ENCODE measurements around the gene UBP1.
"Not testable (repeated sequence)": the region's sequence is repeated elsewhere in the genome, so short reads cannot be mapped to it uniquely, and the experiment has no call there.

UBP1 gene

GRCh38 chr3:33433843-33434242 lies 6.4 kb downstream of the UBP1 start:
- DNase-seq, result no peak

DNA sequence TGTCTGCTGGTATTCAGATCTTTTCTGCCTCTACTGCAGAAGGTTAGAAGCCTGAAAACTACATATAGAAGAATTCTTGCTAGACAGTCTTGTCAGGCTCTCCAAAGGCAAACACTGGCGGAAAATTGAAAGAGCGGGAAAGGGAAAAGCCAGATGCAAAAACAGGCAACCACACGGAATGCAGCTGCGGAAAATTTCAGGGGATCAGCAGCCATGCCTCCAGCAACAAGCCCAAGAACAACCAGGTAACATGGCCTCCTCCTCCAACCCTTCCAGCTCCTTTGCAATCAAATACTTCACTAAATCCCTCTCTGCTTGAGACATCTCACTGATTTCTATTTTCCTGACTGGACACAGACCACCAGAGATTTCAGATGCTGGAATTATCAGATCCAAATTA lies 9.6 kb downstream of the UBP1 start:
- no peak for DNase-seq

GRCh38 chr3:33430061-33430460 lies 10.1 kb downstream of the UBP1 start:
- no peak for DNase-seq

GRCh38 chr3:33429306-33429705 lies 10.9 kb downstream of the UBP1 start:
- DNase-seq, result not testable (repeated sequence)

- DNase-seq, result no peak
These were observed 11.5 kb downstream of the UBP1 start for GRCh38 chr3:33428734-33429133.

GRCh38 chr3:33426630-33427317 lies 13.4 kb downstream of the UBP1 start:
- DNase-seq, result no peak

- no peak for DNase-seq
These were observed 14.1 kb downstream of the UBP1 start for GRCh38 chr3:33426068-33426467.

- DNase-seq, result no peak
These were observed 14.8 kb downstream of the UBP1 start for GRCh38 chr3:33425453-33425852.

DNA sequence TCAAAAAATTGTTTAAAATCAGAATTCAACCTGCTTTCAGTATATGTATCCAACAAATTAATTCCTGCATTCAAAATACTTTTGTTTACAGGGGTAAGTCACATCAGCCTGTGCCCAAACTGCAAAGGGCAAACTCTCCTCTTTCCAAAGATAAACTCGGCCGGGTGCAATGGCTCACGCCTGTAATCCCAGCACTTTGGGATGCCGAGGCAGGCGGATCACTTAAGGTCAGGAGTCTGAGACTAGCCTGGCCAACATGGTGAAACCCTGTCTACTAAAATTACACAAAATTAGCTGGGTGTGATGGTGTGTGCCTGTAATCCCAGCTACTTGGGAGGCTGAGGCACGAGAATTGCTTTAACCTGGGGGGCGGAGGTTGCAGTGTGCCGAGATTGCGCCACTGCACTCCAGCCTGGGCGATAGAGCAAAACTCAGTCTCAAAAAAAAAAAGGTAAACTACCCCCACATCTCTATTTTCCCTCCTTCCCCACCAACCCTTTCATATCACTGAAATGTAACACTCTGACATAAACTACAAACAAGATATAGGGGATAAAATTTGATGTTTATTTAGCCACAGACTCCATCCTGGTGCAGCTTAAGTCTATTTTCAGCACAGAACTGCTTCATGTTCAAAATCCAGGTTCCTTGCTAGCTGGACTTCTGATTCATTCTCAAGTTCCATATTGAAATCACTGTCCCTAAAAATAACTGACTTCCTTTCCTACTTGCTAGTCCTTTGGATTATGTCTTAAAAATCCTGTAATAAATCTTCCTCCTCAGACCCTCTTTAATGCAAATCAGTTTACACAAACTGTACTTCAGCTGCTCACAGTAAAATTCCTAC lies 15.4 kb downstream of the UBP1 start:
- DNase-seq, result no peak

- no peak for DNase-seq
These were observed 19.2 kb downstream of the UBP1 start for GRCh38 chr3:33420966-33421365.

- no peak for DNase-seq
These were observed 20.3 kb downstream of the UBP1 start for GRCh38 chr3:33419948-33420347.

GRCh38 chr3:33417066-33417673 lies 23.0 kb downstream of the UBP1 start:
- DNase-seq, result no peak

DNA sequence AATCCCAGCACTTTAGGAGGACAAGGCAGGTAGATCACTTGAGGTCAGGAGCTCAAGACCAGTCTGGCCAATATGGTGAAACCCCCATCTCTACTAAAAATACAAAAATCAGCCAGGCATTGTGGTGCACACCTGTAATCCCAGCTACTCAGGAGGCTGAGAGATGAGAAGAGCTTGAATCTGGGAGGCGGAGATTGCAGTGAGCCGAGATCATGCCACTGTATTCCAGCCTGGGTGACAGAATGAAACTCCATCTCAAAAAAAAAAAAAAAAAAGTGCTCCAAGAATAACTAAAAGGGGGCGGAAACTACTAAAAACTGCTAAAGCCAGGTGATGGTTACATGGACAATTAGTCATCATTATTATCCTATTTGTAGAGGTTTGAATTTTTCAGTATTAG lies 29.4 kb downstream of the UBP1 start:
- DNase-seq, result not testable (repeated sequence)

GRCh38 chr3:33403756-33404155 lies 36.4 kb downstream of the UBP1 start:
- DNase-seq, result no peak

DNA sequence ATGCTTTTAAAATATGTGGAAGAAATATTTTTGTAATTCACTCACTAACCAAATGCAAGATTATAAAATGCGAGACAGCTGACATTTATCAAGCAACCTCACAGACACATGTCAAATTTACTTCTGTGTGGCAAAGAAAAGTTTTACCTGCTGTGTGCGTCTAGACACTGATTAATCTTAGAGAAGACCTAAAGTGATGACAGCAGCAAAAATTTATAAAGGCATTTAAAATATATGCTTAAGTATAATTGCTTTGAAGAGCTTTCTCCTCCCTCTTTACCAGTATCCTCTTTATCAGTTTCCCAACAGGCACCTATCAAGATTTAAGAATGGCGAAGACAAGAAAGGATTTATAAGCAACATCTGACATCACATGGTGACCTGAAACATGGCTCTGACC lies 37.3 kb downstream of the UBP1 start:
- DNase-seq, result no peak

DNA sequence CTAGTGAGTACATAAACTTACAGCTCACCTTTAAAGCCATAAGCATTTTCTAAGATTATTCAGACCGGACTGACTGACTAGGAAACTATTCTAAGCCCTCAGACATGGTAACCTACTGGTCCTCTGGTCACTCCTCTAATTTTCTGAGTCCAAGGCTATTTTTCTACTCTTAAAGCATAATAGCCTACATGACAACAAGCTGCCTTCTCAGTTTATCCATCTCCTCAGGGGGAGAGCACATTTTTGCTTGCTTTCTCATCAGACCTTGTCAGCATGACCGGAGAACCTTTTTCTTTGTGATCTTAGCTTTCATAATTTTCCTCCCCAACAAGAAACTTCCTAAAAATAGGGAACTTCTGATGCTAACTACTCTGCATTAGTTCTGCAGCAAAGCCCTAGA lies 38.4 kb downstream of the UBP1 start:
- no peak for DNase-seq

DNA sequence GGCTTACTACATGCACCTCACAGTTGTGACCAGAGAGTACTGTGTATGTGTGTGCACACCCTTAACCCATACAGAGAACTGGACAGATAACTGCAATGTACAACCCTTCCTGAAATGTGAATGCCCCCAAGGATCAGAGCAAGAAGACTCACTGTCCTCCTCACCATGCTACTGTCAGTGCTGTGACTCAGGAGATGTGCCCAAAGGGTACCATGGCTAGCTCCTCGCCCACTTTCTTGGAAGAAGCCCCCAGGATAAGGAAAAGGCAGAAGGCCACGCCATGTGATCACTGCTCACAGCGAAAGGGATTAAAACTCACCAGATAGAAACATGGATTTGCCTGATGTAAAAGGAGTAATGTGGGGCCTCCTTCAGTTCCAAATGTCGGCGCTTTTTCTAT lies 41.8 kb downstream of the UBP1 start:
- no peak for DNase-seq

- DNase-seq, result no peak
These were observed 44.3 kb downstream of the UBP1 start for GRCh38 chr3:33395900-33396299.

- DNase-seq, result no peak
These were observed 45.7 kb downstream of the UBP1 start for GRCh38 chr3:33394403-33395054.

GRCh38 chr3:33392703-33393125 lies 47.5 kb downstream of the UBP1 start:
- no peak for DNase-seq

DNA sequence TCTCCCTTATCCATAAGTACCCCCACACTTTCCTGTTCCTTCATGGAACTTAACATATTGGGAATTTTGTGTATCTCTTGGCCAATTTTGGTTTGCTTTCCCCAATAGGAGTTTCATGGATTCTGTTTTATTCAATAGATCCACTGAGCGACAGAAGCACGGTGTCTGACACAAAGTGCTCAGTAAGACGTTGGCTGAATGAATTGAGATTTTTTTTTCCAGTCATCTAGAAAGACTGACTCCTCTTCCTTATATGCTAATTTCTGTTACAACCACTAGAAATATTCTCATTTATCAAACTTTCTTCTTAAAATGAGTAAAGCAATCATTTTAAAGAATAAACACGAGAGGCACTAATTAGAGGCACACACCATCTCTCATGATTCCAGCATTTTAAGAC lies 48.1 kb downstream of the UBP1 start:
- no peak for DNase-seq

GRCh38 chr3:33391255-33391995 lies 48.8 kb downstream of the UBP1 start:
- no peak for DNase-seq

DNA sequence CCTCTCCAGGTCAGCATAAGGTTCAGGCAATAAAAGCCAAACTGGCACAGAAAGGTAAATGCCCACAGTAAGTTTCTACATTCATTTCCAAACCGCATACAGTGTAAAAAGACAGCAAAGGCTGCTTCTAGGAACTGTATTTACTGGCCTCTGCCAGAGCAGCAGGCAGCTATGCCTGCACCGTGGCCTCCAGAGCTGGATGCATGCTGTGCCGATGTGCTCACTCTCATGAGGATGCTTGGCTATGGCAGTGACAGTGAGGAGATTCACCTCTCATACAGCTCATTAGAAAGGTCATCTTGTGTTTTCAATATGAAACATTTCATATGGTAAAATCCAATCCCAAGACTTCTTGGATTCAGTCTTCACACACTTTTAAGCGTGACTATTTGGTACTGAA lies 50.3 kb downstream of the UBP1 start:
- DNase-seq, result no peak
